SU-DHL-6 (cell line): ENCODE data around the gene TSPAN18.

Experiments
- H2AFZ ChIP-seq: fragments of 200-600 bp; sonication (generic); 2 replicates; pipeline ENCODE4 v1.6.1; 2014; ENCODE audit warnings: low read depth, mild to moderate bottlenecking, moderate library complexity, mixed read lengths, antibody characterized with exemption, low read length; ENCODE audit not compliant: severe bottlenecking
- H3F3A ChIP-seq: fragments of 200-600 bp; shearing (Covaris generic); 2 replicates; pipeline ENCODE4 v1.6.0; 2016; ENCODE audit warnings: antibody characterized with exemption, mild to moderate bottlenecking; ENCODE audit not compliant: insufficient read depth
- H3K27ac ChIP-seq: fragments of 200-600 bp; sonication (generic); 2 replicates; pipeline ENCODE4 v1.5.1; 2016; ENCODE audit warnings: low read depth, mild to moderate bottlenecking, low read length, moderate library complexity, mixed read lengths
- H3K27me3 ChIP-seq: fragments of 200-600 bp; sonication (generic), shearing (Covaris generic); 2 replicates; pipeline ENCODE4 v1.6.0; 2014; ENCODE audit warnings: mild to moderate bottlenecking, low read length
- H3K36me3 ChIP-seq: fragments of 200-600 bp; sonication (generic); 2 replicates; pipeline ENCODE4 v1.6.1; 2014; ENCODE audit warnings: mild to moderate bottlenecking, low read length, mixed read lengths
- H3K4me2 ChIP-seq: fragments of 300-600, 200-600 bp; shearing (Covaris generic), sonication (generic); 2 replicates; pipeline ENCODE4 v1.6.0; 2014; ENCODE audit warnings: low read length, low read depth, mild to moderate bottlenecking; ENCODE audit not compliant: poor library complexity, severe bottlenecking
- H3K4me3 ChIP-seq: fragments of 200-600 bp; sonication (generic); 2 replicates; pipeline ENCODE4 v1.5.1; 2014; ENCODE audit warnings: antibody characterized with exemption, low read length, mild to moderate bottlenecking, mixed read lengths; ENCODE audit not compliant: insufficient read depth, poor library complexity, severe bottlenecking
- H3K79me2 ChIP-seq: fragments of 200-600 bp; sonication (generic); 2 replicates; pipeline ENCODE4 v1.6.1; 2014; ENCODE audit warnings: mild to moderate bottlenecking, low read length, moderate library complexity; ENCODE audit not compliant: insufficient read depth
- H3K9ac ChIP-seq: fragments of 200-600 bp; sonication (generic); 2 replicates; pipeline ENCODE4 v1.7.0; 2014; ENCODE audit warnings: mild to moderate bottlenecking, low read length
- H3K9me2 ChIP-seq: fragments of 200-600 bp; sonication (generic); replicated peaks from 2 replicates; pipeline ENCODE4 v1.6.1; 2014; ENCODE audit warnings: low read length; ENCODE audit not compliant: insufficient read depth
- H3K9me3 ChIP-seq: fragments of 200-600 bp; sonication (generic); 2 replicates; pipeline ENCODE4 v1.6.1; 2014; ENCODE audit warnings: low read length, mixed read lengths; ENCODE audit not compliant: insufficient read depth
- H4K20me1 ChIP-seq: fragments of 200-600 bp; sonication (generic); 2 replicates; pipeline ENCODE4 v1.6.1; 2014; ENCODE audit warnings: low read depth, mild to moderate bottlenecking, antibody characterized with exemption, low read length, moderate library complexity, mixed read lengths
- EZH2phosphoT487 ChIP-seq: fragments of 200-600 bp; sonication (generic), shearing (Covaris generic); conservative IDR thresholded peaks from 2 replicates; pipeline ENCODE4 v1.6.1; 2018; ENCODE audit warnings: mild to moderate bottlenecking, antibody characterized with exemption, low read length, moderate library complexity, mixed read lengths
- TF ChIP-seq, protein P1 (sequence below): fragments of 200-600 bp; sonication (generic); IDR thresholded peaks from one replicate; pipeline ENCODE4 v1.5.1; 2017; ENCODE audit warnings: antibody characterized with exemption, mild to moderate bottlenecking, low read length, moderate library complexity; ENCODE audit not compliant: insufficient read depth, poor library complexity, severe bottlenecking

The TSPAN18 gene

DNA sequence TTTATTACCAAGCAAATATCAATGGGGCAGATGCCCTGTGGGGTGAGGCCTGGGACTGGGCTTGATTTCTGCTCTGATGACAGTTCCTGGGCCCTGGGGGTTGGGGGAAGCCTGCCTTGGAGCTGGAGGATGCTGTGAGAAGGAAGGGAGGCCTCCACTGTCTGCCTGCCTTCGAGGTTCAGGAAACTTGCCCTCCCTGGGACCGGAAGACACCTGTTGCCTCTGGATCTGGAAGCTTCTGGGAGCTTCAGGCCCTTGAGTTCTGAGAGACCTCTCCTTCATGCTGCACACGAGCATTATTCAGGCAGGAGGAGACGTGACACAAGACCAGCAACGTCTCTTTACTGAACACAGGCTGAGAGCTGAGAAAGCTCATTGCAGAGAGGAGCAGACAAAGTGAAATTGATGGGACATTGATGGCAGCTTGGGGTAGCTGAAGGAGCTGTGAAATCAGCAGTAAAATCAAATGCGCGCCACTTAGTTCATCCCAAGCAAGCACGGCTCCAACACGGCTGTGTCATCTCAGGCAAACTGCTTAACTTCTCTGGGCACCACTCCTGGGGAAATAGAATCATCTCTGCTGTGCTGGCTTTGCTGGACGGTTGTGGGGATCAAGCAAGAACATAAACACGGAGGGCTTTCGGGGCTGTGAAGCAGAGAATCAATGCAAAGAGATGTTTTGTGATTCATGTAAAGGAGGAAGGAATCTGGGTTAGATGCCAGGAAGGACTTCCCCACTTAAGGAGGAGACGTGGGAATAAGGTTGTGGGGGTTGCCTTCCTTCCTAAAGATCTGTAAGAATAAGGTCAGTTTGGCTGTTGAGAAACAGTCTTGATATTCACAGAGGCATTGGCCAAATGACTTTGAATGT lies 159.4 kb downstream of the TSPAN18 start:
- TF ChIP-seq EZH2phosphoT487, result no peak
- TF ChIP-seq, protein P1, sequence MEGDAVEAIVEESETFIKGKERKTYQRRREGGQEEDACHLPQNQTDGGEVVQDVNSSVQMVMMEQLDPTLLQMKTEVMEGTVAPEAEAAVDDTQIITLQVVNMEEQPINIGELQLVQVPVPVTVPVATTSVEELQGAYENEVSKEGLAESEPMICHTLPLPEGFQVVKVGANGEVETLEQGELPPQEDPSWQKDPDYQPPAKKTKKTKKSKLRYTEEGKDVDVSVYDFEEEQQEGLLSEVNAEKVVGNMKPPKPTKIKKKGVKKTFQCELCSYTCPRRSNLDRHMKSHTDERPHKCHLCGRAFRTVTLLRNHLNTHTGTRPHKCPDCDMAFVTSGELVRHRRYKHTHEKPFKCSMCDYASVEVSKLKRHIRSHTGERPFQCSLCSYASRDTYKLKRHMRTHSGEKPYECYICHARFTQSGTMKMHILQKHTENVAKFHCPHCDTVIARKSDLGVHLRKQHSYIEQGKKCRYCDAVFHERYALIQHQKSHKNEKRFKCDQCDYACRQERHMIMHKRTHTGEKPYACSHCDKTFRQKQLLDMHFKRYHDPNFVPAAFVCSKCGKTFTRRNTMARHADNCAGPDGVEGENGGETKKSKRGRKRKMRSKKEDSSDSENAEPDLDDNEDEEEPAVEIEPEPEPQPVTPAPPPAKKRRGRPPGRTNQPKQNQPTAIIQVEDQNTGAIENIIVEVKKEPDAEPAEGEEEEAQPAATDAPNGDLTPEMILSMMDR, result no peak
- Histone ChIP-seq H3K4me3 (no peak overlapping the region), H3K36me3 (no peaks in the 10 kb centered on the region)

DNA sequence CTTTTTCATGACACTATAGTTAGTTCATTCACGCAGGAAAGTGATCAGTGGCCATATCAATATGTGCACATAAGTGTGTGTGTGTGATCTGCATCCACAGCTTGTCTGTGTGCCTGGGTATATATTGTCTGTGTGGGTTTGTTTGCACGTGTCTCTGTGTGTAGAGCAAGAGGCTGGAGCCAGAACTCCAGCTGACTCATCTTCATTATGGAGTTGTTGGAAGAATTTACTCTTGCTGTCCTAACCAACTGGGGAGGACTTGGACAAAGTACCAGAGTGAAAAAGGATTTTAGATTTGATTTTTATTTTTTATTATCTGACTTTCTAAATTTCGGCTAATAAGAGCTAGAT lies 160.0 kb downstream of the TSPAN18 start:
- TF ChIP-seq, protein P1, result no peak
- TF ChIP-seq EZH2phosphoT487, result no peak
- H4K20me1 ChIP-seq, result no peaks in the 10 kb centered on the region
- no peaks in the 10 kb centered on the region for H3K36me3 ChIP-seq
- H2AFZ ChIP-seq, result no peak overlapping the region
- no peak overlapping the region for H3K27ac ChIP-seq
- H3K79me2 ChIP-seq, result no peaks in the 10 kb centered on the region
- H3K4me2 ChIP-seq, result no peak overlapping the region
- no peaks in the 10 kb centered on the region for H3K9me3 ChIP-seq
- H3F3A ChIP-seq, result no peaks in the 10 kb centered on the region
- H3K4me3 ChIP-seq, result no peak overlapping the region
- no peaks in the 10 kb centered on the region for H3K9me2 ChIP-seq
- no peaks in the 10 kb centered on the region for H3K27me3 ChIP-seq
- H3K9ac ChIP-seq, result no peak overlapping the region

More for the DNA sequence above, 159.4 kb downstream of the TSPAN18 start:
- H3K4me2 ChIP-seq, result no peak overlapping the region
- H2AFZ ChIP-seq, result no peak overlapping the region
- no peak overlapping the region for H3K9ac ChIP-seq
- no peaks in the 10 kb centered on the region for H4K20me1 ChIP-seq
- H3K9me3 ChIP-seq, result no peaks in the 10 kb centered on the region
- no peaks in the 10 kb centered on the region for H3K9me2 ChIP-seq
- H3K27ac ChIP-seq, result no peak overlapping the region
- H3K79me2 ChIP-seq, result no peaks in the 10 kb centered on the region
- no peaks in the 10 kb centered on the region for H3F3A ChIP-seq
- no peaks in the 10 kb centered on the region for H3K27me3 ChIP-seq

DNA sequence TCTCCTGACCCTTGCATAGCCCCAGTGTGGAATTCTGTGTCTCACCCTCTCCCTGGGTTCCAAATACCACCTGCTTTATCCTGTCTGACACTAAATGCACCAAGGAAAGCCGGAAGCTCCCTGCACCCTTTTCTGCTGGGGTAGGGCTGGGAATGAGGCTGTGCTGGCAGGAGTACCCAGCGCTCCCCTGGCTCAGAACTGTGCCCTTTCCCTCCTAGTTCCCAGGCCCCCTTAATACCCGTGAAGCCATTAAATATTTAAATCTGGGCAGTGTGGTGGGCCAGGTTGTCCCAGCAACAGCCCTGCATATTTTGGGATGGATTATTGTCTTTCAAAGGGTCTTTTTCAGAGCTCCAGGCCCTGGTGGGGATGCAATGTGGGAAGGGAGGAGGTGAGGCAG lies 160.9 kb downstream of the TSPAN18 start:
- Histone ChIP-seq H2AFZ (no peak overlapping the region), H3K27ac (no peak overlapping the region), H3K4me2 (no peak overlapping the region), H3K9me2 (no peaks in the 10 kb centered on the region), H3K9ac (no peak overlapping the region), H3K4me3 (no peak overlapping the region), H3K79me2 (no peaks in the 10 kb centered on the region), H4K20me1 (no peaks in the 10 kb centered on the region), H3F3A (no peaks in the 10 kb centered on the region), H3K27me3 (no peaks in the 10 kb centered on the region), H3K9me3 (no peaks in the 10 kb centered on the region), H3K36me3 (no peaks in the 10 kb centered on the region)
- no peak for TF ChIP-seq EZH2phosphoT487
- TF ChIP-seq, protein P1, result no peak
